Ammon's horn (tissue), 1 donor: ENCODE measurements around the gene CXorf38.
"Not testable (repeated sequence)": the region's sequence is repeated elsewhere in the genome, so short reads cannot be mapped to it uniquely, and the experiment has no call there.

Source experiments
- DNase-seq: peaks from one replicate; pipeline ENCODE4 v3.0.0-alpha.2; 2016; ENCODE audit warnings: low spot score

The CXorf38 gene

GRCh38 chrX:40625294-40625693 is 22.1 kb downstream of the CXorf38 start:
- DNase-seq, result peak; percentile 12

GRCh38 chrX:40623665-40624064 is 23.7 kb downstream of the CXorf38 start:
- no peak for DNase-seq

- DNase-seq, result no peak
These were observed 24.2 kb downstream of the CXorf38 start, which contains the start of gene MPC1L for GRCh38 chrX:40623139-40623536. Gene MPC1L (plus strand): TSS chrX:40623428. CDS start chrX:40623566, 138 bp downstream.

GRCh38 chrX:40622479-40623138 is 24.8 kb downstream of the CXorf38 start:
- no peak for DNase-seq

- no peak for DNase-seq
These were observed 29.8 kb downstream of the CXorf38 start for GRCh38 chrX:40617566-40617965.

GRCh38 chrX:40615976-40616375 is 31.4 kb downstream of the CXorf38 start:
- no peak for DNase-seq

GRCh38 chrX:40612511-40612910 is 34.9 kb downstream of the CXorf38 start:
- DNase-seq, result no peak

- no peak for DNase-seq
These were observed 40.0 kb downstream of the CXorf38 start for GRCh38 chrX:40607381-40607780.

- DNase-seq, result peak; percentile 4
These were observed 43.9 kb downstream of the CXorf38 start for GRCh38 chrX:40603446-40603845.

GRCh38 chrX:40589616-40590321 is 57.6 kb downstream of the CXorf38 start:
- DNase-seq, result not testable (repeated sequence)

GRCh38 chrX:40587623-40588022 is 59.7 kb downstream of the CXorf38 start:
- DNase-seq, result not testable (repeated sequence)

- DNase-seq, result no peak
These were observed 64.5 kb downstream of the CXorf38 start for GRCh38 chrX:40582811-40583210.

GRCh38 chrX:40582178-40582577 is 65.2 kb downstream of the CXorf38 start:
- DNase-seq, result not testable (repeated sequence)

- DNase-seq, result peak; percentile 1
These were observed 65.9 kb downstream of the CXorf38 start for GRCh38 chrX:40581336-40581920.

- peak; percentile 96 for DNase-seq
These were observed 66.6 kb downstream of the CXorf38 start, which contains the start of gene ATP6AP2 for GRCh38 chrX:40580537-40581335. Gene ATP6AP2 (plus strand): TSS chrX:40580970. CDS start chrX:40581066, 96 bp downstream.

GRCh38 chrX:40579900-40580536 is 67.3 kb downstream of the CXorf38 start:
- DNase-seq, result no peak

- no peak for DNase-seq
These were observed 68.2 kb downstream of the CXorf38 start for GRCh38 chrX:40579141-40579540.

- no peak for DNase-seq
These were observed 69.2 kb downstream of the CXorf38 start for GRCh38 chrX:40578039-40578695.
